Measurements from ENCODE around the gene ANGPTL8.

DNA sequence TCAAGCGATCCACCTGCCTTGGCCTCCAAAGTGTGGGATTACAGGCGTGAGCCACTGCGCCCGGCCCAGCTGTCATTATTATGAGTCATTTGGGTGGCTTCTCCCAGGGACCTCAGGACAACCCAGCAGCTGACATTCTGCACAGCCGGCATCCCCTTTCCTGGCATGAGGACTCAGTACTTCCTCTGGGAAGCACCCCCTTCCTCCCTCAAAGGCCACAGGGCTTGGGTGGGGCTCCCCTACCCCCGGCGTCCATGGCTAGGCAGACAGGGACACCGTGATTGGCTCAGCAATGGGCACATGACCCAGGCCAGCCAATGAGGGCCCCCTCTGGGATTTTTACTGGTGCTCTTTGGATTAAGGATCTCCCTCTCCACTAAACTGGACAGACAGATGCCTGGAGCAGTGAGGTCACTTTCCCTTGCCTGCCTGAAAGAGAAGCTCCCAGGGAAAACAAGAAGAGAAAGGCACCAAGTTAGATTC, 48.1 kb upstream of the ANGPTL8 start:
- TF ChIP-seq POLR2A (IDR thresholded peaks at IDR 0.05) = no peak
- TF ChIP-seq, protein P1, sequence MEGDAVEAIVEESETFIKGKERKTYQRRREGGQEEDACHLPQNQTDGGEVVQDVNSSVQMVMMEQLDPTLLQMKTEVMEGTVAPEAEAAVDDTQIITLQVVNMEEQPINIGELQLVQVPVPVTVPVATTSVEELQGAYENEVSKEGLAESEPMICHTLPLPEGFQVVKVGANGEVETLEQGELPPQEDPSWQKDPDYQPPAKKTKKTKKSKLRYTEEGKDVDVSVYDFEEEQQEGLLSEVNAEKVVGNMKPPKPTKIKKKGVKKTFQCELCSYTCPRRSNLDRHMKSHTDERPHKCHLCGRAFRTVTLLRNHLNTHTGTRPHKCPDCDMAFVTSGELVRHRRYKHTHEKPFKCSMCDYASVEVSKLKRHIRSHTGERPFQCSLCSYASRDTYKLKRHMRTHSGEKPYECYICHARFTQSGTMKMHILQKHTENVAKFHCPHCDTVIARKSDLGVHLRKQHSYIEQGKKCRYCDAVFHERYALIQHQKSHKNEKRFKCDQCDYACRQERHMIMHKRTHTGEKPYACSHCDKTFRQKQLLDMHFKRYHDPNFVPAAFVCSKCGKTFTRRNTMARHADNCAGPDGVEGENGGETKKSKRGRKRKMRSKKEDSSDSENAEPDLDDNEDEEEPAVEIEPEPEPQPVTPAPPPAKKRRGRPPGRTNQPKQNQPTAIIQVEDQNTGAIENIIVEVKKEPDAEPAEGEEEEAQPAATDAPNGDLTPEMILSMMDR (IDR thresholded peaks at IDR 0.05) = no peak

All from adrenal gland (tissue), 5 donors.